T-helper 9 cell (primary cell): Measurements from ENCODE around the gene COL5A1.

Experiments
- DNase-seq: peaks from one replicate; pipeline ENCODE4 v3.0.0-alpha.2; 2020

COL5A1 gene

DNA sequence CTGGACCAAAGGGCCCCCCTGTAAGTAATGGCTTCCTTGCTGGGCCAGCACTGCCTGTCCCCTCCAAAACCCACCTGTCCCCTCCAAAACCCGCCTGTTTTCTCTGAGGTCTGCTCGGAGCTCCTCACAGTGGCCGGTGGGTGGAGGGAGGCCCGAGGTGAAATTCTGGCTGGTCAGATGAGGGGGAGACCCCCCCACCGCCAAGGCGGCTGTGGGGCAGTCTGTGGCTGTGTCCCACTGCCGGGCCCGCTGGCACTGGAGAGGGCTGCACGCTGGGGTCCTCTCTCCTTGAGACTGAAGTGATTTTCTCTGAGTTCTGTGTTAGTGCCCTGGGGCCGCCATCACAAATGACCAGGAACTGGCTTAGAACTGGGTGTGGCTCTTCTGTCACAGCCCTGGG lies 155.3 kb downstream of the COL5A1 start:
- no peak for DNase-seq

DNA sequence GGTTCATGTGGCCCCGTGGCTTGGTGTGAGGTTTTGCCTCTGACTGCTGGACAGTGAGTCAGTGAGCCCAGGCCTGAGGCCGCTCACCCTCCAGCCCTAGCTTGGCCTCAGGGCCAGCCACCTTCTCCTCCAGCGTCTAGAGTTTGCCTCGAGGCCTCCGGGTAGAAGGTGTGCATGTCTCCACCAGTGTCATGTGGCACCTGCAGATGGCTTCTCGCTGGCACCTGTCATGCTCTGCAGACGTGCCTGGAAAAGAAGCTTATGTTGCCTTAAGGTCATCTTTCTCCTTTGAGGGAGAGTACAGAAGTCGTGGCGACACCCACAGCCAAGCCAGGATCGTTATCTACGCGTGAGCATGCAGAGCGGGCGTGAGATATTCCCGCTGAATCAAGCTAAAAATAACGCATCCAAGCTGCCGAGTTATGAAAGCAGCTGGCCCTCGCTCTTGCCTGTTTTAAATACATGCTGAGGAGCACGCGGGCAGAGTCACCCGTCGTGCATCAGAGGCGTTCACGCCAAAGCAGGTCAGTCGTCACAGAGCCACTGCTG lies 159.3 kb downstream of the COL5A1 start:
- no peak for DNase-seq

DNA sequence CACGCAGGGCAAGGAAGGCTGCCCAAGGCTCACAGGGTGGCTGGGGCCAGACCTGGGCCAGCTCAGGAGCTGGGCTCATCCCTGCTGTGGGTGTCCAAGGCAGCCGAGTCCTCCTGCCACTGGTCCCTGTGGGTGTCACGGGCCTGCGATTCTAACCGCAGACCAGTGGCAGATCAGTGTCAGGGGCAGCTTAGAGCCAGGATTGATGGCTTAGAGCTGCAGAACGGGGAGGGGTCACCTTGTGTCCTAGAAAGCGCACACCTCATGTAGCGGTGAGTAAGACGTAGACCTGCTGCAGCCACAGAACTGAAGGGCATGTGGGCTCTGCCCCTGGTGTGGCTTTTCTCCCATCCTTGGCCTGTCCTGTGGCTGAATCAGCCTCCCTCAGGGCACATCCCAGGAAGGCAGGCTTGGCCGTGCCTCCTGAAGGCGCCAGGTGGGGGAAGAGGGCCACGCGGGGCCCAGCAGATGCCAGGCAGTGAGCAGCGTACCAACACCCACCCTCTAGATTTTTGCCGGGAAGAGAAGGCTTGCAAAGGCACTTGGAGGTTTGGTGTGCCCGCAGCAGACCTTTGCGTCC lies 160.7 kb downstream of the COL5A1 start:
- DNase-seq: no peak

DNA sequence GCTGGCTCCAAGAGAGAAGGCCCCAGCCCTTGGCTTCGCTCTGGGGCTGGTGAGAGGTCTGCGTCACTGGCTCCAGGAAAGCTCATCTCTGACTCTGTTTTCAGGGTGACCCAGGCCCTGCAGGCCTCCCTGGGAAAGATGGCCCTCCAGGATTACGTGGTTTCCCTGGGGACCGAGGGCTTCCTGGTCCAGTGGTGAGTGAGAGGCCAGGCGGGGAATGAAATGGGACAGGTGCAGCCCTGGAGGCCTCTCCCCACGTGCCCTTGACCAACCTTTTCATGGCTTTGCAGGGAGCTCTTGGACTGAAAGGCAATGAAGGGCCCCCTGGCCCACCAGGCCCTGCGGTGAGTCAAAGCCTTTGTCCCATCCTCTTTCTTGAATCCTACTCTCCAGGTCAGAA lies 163.3 kb downstream of the COL5A1 start:
- no peak for DNase-seq

DNA sequence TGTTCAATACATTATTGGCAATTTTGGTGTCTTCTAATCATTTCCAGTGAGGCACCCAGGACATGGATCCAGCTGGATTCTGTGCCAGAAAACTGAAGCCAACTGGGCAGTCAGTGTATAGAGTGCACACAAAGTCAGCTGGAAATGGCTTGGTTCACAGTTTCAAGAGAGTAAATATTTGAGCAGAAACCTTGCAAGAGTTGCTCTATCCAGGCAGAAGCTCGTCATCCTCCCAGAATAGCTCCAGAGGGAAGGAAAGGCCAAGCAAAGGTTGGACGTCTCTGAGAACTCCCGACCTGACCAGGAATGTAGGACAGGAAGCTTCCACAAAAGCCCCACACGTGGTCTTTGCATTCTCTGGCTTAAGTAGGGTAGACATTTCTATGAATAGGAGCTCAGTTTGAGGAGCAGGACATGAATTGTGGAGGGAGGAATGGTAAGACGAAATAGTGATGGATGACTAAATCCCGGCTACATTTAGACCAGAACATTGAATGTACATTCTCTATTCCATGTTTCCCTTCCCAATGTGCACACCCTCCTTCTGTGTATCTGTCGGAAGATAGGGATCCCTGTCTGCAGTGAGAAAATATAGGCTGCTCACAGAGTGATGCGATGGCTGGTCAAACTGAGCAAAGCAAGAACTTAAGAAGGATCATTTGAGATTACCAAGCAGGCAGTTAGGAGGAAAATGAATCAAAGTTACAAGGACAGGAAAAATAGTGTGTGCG lies 166.3 kb downstream of the COL5A1 start:
- DNase-seq: no peak

DNA sequence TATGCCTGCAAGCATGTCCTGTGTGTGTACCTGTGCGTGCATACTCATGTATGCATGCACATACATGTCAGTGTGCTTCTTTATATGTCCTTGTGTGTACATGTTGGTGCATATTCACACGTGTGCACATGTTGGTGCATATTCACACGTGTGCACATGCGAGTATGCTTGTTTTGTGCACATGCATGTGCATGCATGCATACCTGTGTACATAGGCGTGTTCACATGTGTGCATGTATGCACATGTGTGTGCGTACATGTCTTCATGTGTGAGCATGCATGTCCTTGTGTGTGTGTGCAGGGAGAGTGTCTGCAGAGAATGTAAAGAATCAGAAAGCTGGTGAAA lies 166.8 kb downstream of the COL5A1 start:
- no peak for DNase-seq

DNA sequence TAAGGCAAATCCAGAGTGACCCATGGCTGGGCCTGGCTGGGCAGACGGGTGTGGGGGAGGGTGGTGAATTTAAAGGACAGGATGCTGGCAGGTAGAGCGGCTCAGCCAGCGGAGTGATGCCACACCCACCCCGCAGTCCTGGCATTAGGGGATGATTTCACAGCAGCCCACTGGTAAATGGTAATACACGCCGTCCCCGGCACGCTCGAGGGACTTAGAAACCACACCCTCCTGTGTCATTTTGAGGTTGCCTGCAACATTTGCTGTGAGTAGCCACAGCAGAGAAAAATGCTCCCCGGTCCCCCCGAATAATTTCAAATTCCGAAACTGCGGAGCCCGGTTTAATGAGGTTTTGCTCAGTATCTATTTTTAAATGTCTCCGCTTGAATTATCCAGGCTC lies 167.7 kb downstream of the COL5A1 start:
- DNase-seq: no peak

DNA sequence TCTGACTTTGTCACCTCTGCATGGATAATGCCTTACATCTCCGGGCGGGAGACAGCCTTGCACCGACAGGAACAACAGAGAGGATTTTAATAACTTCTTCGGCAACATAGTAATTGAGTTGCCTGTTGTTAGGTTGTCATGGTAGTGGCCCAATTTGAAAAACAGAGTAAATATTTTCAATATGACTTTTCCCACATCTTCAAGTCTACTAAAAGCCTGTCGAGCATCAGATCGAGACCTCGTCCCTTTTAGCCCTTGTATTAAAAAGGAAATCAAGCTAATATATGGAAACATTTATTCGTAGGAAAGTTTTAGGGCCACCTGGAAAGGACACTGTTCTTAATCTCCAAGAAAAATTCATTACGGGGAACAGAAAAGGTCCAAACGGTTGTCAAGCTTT lies 168.2 kb downstream of the COL5A1 start:
- no peak for DNase-seq

DNA sequence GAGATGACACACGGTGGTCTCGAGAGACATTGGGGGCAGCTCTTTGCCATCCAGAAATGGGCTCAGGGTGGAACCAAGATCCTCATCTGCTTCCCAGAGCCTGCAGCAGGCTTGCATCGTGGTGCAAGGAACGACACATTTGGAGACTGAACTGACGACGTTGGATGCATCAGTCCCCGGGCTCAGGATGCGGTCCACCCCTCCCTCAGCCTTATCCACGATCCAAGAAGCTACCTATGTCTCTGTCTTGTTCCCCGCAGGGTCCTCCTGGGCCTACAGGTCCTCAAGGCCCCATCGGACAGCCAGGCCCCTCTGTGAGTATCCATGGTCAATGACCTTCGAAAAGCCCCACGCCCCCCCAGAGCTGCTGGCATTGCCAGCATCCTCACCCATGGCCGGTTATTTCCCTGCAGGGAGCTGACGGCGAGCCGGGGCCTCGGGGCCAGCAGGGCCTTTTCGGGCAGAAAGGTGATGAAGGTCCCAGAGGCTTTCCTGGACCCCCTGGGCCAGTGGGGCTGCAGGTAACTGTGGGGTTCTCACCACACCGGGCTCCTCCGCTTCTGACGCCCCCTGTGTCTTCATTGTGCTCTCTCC lies 169.6 kb downstream of the COL5A1 start:
- DNase-seq: no peak

DNA sequence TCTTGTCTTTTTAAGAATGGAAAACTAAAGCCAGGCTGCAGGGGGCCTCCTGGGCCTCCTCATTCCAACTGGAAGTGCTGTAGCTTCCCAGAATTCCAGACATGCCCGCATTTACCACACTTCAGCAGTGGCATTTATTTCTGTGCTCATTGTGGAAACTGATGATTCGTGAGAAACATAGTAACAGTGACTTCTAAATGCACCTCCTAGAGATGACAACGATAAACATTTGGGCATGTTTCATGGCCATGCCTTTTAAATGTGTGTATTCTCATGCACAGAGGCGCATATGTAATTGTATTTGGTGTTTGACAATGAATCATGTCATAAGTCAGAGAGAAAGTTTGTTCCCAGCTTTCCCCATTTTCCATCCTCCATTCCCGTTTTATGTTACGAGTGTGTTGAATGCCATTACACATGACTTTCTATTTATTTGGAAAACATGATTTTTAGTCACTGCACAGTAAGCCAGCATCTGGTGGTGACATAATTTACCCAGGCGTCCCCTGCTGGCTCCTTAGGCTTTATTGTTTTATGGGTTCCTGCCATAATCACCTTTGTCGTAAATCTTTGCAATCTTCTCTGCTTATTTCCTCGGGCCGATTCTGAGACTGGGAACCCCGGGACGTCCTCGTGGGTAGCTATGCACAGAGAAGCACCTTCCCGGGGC lies 170.2 kb downstream of the COL5A1 start:
- no peak for DNase-seq

DNA sequence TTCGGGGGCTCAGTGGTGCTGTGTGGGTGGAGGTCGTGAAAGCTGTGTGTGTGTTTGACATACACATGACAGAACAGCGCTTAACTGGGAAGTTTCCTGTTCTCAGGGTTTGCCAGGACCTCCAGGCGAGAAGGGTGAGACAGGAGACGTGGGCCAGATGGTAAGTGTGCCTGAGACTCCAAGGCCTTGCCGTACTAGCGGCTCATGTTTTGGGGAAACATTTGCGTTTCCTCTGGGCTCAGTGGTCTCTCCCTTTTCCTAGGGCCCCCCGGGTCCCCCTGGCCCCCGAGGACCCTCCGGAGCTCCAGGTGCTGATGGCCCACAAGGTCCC lies 170.7 kb downstream of the COL5A1 start:
- no peak for DNase-seq

DNA sequence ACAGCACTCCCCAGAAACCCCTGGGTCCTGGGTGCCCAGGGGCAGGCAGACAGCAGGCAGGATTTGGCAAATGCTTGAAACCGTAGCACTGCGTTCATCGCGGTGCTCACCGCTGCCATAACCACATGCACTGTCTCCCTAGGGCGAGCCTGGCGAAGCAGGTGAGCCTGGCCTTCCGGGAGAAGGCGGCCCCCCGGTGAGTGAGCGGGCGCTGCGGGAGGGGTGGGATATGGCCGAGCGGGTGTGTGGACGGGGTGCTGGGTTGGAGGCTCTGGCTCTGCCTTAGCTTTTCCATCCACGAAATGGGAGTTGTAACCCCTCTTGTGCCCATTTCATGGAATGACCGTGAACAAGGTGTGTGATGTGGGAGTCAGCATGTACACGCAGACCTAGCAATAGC lies 172.2 kb downstream of the COL5A1 start:
- no peak for DNase-seq

DNA sequence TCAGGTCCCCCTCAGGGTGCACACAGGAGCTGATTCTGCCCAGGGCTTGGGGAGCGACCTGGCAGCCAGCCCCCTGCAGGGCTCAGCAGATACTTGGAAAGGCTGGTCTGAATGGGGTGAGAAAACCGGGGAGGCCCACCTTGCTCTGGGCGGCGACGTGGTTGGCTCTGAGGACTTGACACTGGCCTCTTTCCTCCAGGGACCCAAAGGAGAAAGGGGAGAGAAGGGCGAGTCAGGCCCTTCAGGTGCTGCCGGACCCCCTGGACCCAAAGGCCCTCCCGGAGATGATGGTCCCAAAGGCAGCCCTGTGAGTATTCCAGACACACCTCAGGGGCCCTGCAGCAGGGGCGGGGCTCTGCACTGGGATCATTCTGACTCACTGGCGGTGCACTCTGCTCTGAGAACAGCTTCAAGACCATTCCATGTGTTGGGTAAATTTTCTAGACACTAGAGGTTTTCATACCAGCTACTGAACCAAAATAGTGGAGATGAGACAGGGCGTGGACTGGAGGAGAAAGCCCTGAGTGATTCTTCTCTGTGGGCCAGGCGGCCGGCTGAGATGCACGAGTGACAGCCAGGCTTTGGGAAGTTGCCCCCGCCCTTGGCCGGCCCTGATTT lies 173.1 kb downstream of the COL5A1 start:
- no peak for DNase-seq

DNA sequence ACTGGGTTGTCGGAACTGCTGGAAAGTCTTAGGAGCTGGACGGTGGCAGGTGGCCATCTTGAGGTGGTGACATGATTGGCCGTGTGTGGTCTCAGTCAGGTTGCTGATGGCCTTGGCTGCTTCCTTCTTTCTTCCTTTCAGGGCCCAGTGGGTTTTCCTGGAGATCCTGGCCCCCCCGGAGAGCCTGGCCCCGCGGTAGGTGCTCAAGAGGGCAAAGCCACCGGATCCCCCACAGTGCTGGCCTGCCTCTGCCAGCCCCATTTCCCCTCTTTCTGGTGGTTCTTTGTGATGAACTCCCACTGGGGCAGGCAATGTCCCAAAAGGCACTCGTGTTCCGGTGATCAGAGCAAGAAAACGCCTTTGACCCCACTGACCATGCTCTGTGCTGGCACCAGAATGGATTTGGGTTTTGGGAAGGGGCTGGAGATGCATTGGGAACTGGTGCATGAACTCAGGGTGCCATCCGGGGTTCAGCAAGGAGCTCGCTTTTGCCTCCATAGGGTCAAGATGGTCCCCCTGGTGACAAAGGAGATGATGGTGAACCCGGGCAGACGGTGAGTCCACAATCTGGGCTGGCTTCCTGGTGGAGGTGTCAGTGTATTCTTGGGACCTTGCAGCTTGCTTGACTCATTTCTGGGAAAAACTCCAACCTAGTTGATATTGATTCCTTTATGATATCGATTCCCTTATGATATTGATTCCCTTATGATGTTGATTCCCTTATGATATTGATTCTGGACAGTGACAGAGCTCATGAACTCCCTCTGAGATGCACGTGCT lies 174.0 kb downstream of the COL5A1 start:
- DNase-seq: no peak

DNA sequence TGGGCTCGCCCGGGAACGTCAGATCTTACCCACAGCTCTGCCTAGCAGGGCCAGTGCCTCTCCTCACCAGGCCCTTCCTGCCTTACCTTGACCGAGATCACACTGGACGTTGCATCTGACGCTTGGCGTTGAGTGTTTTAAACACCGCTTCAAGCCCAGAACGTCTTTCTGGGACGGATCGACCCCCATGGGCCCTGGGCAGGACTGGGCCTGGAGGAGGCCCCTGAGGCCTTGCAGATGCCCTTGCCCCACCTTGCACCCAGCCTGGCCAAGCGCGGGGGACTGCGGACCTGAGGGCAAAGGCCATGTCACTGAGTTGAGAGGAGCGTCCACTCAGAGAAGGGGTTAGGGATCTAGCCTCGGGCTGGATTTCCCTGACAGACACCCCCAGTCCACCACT lies 174.7 kb downstream of the COL5A1 start:
- no peak for DNase-seq

DNA sequence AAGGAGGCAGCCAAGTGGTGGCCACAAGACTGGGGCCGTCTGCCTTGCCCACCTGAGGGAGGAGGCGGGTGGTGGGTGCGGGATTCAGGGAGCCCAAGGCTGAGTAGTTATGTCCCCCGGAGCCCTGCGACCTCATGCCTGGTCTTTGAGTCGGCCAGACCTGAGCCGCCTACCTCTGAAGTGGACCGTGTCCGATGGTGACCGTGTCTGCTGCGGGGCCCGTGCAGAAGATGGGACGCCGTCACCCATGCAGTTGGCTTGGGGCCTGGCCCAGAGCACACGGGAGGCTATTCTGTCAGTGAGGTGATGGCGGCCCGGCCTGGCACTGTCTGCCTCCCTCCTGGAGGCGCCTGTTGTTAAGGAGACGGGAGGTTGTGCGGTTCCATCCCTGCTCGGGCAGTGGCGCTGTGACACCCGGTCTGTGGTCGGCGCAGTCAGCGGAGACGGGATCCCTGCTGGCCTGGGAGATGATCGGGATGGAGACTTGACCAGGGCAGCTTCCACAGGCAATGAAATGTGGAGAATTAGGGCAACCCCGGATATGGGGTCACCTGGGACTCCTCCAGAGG lies 176.5 kb downstream of the COL5A1 start:
- no peak for DNase-seq

DNA sequence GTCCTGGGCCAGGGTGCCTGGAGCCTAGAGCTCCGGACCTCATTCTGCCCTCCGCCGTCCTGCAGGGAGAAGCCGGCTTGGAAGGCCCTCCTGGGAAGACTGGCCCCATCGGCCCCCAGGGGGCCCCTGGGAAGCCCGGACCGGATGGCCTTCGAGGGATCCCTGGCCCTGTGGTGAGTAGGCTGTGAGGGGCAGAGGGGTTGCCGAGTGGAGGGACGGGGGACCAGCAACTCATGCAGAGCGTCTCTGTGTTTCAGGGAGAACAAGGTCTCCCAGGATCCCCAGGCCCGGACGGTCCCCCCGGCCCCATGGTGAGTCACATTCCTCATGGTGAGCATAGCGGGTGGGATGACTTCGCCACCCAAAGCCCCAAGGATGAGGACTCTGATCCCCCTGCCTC lies 177.0 kb downstream of the COL5A1 start:
- no peak for DNase-seq

DNA sequence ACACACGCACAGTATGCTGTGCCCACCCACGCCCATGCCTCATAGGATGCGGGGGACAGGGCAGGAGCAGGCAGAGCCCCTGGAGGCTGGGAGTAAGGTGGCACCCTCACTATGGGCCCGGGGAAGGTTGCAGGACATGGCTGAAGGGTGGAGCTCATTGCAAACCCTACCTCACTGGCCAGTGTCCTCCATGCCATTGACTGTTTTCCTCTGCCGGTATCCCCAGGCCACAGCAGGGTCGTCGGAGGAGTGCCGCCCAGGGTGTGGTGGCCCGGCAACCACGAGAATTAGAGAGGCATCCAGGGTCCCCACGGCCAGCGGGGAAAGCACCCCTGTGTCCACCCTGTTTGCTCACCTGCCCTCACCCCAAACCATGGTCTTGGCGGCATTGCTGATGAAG lies 179.3 kb downstream of the COL5A1 start:
- no peak for DNase-seq

DNA sequence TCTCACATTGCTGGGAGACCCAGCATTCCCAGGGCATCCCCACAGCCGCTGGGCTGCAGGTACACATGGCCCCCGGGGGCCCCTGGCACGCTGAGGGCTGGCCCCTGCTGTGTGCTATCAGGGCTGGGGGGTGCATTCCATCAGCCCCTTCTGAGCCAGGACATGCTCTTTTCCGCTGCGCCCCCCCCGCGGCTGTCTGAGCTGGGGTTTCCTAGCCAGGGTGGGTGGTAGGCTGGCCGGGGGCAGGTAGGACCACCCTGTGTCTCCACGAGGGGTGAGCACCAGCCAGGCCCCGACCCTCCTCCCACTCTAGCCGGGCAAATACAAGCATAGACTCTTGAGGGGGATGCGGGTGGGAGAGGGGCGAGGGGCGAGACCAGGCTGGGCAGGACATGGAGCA lies 180.9 kb downstream of the COL5A1 start:
- DNase-seq: no peak

DNA sequence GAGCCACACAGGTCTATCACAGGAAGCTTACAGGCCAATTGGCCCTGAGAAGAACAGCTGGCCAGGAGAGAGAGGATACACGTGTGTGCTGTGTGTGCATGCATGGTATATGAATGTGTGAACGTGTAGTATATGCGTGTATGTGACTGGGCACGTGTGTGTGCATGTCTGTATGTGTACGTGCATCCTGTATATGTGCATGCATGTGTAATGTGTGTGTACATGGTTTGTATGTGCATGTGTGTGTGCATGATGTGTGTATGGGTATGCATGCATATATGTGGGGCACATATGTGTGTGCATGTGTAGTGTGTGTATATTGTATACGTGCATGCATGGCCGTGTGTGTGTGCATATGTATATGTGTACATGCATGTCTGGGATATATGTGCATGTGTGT lies 182.0 kb downstream of the COL5A1 start:
- no peak for DNase-seq

DNA sequence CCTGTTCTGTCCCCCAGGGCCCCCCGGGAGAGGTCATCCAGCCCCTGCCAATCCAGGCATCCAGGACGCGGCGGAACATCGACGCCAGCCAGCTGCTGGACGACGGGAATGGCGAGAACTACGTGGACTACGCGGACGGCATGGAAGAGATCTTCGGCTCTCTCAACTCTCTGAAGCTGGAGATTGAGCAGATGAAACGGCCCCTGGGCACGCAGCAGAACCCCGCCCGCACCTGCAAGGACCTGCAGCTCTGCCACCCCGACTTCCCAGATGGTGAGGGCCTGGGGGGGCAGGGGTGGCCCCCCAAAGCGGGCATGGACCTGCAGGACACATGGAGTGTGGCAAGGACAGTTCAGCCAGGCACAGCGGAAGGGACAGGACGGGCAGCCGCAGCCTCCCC lies 183.0 kb downstream of the COL5A1 start:
- DNase-seq: no peak

DNA sequence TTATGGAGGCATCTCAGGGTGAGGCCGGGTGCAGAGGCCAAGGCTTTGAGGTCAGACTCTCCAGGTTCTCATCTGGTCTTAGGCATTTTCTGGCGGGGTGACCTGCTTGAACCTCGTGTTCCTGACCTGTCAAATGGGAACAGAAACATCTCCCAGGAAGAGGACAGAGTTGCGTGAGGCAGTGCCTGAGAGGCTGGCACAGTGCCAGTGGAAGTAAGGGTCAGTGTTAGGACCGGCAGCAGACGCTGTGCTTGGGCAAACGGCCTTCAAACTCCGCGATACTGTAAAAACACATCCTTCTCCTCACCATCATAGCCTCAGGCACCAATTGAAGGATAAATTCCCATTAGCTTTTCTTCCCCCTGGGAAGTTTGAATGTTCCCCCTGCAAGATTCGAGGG lies 183.4 kb downstream of the COL5A1 start:
- no peak for DNase-seq
